Bronchial epithelial cell (primary cell): ENCODE results near the gene KRTAP10-7. TPM values are rescaled to one million over a fixed set of nuclear protein-coding genes. Genes with fewer than 3 reads are reported as not detected.
"Not testable (repeated sequence)": the region's sequence is repeated elsewhere in the genome, so short reads cannot be mapped to it uniquely, and the experiment has no call there.

Experiments used
- DNase-seq: peaks from one replicate; pipeline ENCODE4 v3.0.0-alpha.2; 2010; ENCODE audit warnings: low read depth
- FAIRE-seq: peaks from 2 replicates; lab custom pipeline; 2011; peaks lifted over from hg19 to GRCh38; lab: Jason Lieb, UNC
- H3K27me3 ChIP-seq: 2 replicates; pipeline ENCODE4 v1.5.1; 2011; ENCODE audit warnings: low read length; ENCODE audit not compliant: control insufficient read depth, insufficient read depth
- H3K36me3 ChIP-seq: 2 replicates; pipeline ENCODE4 v1.5.1; 2011; ENCODE audit warnings: low read length; ENCODE audit not compliant: control insufficient read depth, insufficient read depth
- H3K4me3 ChIP-seq: 2 replicates; pipeline ENCODE4 v1.5.1; 2011; ENCODE audit warnings: mild to moderate bottlenecking, low read depth, low read length, control low read depth
- CTCF ChIP-seq: IDR thresholded peaks from 2 replicates; pipeline ENCODE4 v1.5.1; 2011; ENCODE audit warnings: mild to moderate bottlenecking, moderate library complexity, low read length, control low read depth, inconsistent platforms; ENCODE audit not compliant: insufficient read depth, severe bottlenecking
- total RNA-seq: library from RNA; depleted of rRNA; stranded (reverse); fragments of >200 nt; gene quantifications from 2 replicates; pipeline ENCODE4 v1.2.1, GENCODE V29; 2014

KRTAP10-7 gene
- total RNA-seq, 1 donor from 2014 or later, result not detected

- no peak for DNase-seq
- Histone ChIP-seq H3K27me3 (no peaks in the 10 kb centered on the region), H3K36me3 (no peaks in the 10 kb centered on the region), H3K4me3 (no peak overlapping the region)
- no peak for TF ChIP-seq CTCF
- FAIRE-seq, result no peak
Measured at GRCh38 chr21:44628707-44629391, 28.5 kb downstream of the KRTAP10-7 start.

GRCh38 chr21:44630440-44630839 lies 30.0 kb downstream of the KRTAP10-7 start:
- no peaks in the 10 kb centered on the region for H3K36me3 ChIP-seq
- no peak for TF ChIP-seq CTCF
- FAIRE-seq (no peak), DNase-seq (no peak)
- H3K27me3 ChIP-seq, result no peaks in the 10 kb centered on the region
- no peak overlapping the region for H3K4me3 ChIP-seq

- no peak overlapping the region for H3K4me3 ChIP-seq
- no peak for FAIRE-seq
- H3K27me3 ChIP-seq, result no peaks in the 10 kb centered on the region
- no peak for TF ChIP-seq CTCF
- no peaks in the 10 kb centered on the region for H3K36me3 ChIP-seq
- DNase-seq, result no peak
Measured at GRCh38 chr21:44632067-44632466, 31.7 kb downstream of the KRTAP10-7 start.

GRCh38 chr21:44636209-44637017 lies 36.0 kb downstream of the KRTAP10-7 start:
- no peak for TF ChIP-seq CTCF
- FAIRE-seq (no peak), DNase-seq (no peak)
- Histone ChIP-seq H3K4me3 (no peak overlapping the region), H3K36me3 (no peaks in the 10 kb centered on the region), H3K27me3 (no peaks in the 10 kb centered on the region)

- H3K4me3 ChIP-seq, result no peak within 1 kb of the TSS
- H3K36me3 ChIP-seq, result no peaks in the 10 kb centered on the region
- H3K27me3 ChIP-seq, result no peaks in the 10 kb centered on the region
- no peak for TF ChIP-seq CTCF
- FAIRE-seq, result peak; percentile 92
- DNase-seq, result no peak
Measured at GRCh38 chr21:44637018-44637850, 36.8 kb downstream of the KRTAP10-7 start, which contains the start of gene KRTAP10-10. TSS of gene KRTAP10-10 (plus strand) at chr21:44637356. CDS start at chr21:44637418, 62 bp downstream.

- not testable (repeated sequence) for H3K36me3 ChIP-seq, H3K27me3 ChIP-seq, FAIRE-seq
Measured at GRCh38 chr21:44637851-44638348, 37.5 kb downstream of the KRTAP10-7 start.

GRCh38 chr21:44638506-44639330 lies 38.3 kb downstream of the KRTAP10-7 start:
- peak; percentile 81 for FAIRE-seq
- not testable (repeated sequence) for H3K27me3 ChIP-seq, DNase-seq, H3K4me3 ChIP-seq, H3K36me3 ChIP-seq

More at GRCh38 chr21:44637851-44638348, 37.5 kb downstream of the KRTAP10-7 start:
- not testable (repeated sequence) for H3K4me3 ChIP-seq, DNase-seq
